HepG2 (cell line): ENCODE data around the gene DOCK1.

Experiments
- MAFF ChIP-seq: IDR thresholded peaks from 2 replicates; pipeline ENCODE4 v1.6.1; 2011; ENCODE audit warnings: low read depth, low read length, improper control_type of control experiment
- MAX ChIP-seq: IDR thresholded peaks from 2 replicates; pipeline ENCODE4 v1.6.1; 2012; ENCODE audit warnings: inconsistent platforms

GRCh38 chr10:127017541-127018297 is 112.5 kb downstream of the DOCK1 start:
- TF ChIP-seq MAFF (no peak), MAX (no peak)
